Adipose tissue (tissue), 3 donors: ENCODE results near the gene CNST. TPM values are rescaled to one million over a fixed set of nuclear protein-coding genes. Genes with fewer than 3 reads are reported as not detected.

ENCODE experiments used
- polyA plus RNA-seq, 3 donors: library from polyadenylated mRNA; stranded (reverse); fragments of 200-250 nt; gene quantifications; one replicate each; pipeline ENCODE4 v1.2.3, GENCODE V29; 2013
- donor health status: healthy with polysubstance abuse.
- donor health status: Bipolar disorder and iron deficiency.
- donor health status: healthy.

CNST gene
- polyA plus RNA-seq, 3 donors, result 4.7 to 8.1 (median 5.2) TPM

Other genes with a start within 250 kb of the CNST start
- gene SMYD3, start 59.2 kb upstream of the CNST start, polyA plus RNA-seq, result 10 to 100 TPM in 1 of 3 donors, 1 to 10 TPM in 2; 4.8 to 12.4 (median 7.1) TPM
- gene TFB2M, start 195 bp upstream of the CNST start, polyA plus RNA-seq, result 10 to 100 TPM in 1 of 3 donors, 1 to 10 TPM in 2; 8.8 to 12.7 (median 9.6) TPM
- 10 to 100 TPM; 14.6 to 31.0 (median 19.8) TPM for gene SCCPDH, start 158.0 kb downstream of the CNST start, polyA plus RNA-seq